Osteoblast (primary cell): ENCODE data around the gene PLA2G2E. TPM values are rescaled to one million over a fixed set of nuclear protein-coding genes. Genes with fewer than 3 reads are reported as not detected.

Experiments used
- DNase-seq: peaks from one replicate; pipeline ENCODE4 v3.0.0; 2011; ENCODE audit warnings: low spot score, mixed read lengths; ENCODE audit not compliant: insufficient read length; ENCODE audit errors: missing footprints
- H2AFZ ChIP-seq: 2 replicates; pipeline ENCODE4 v1.6.0; 2011; ENCODE audit warnings: mild to moderate bottlenecking, low read length
- H3K27ac ChIP-seq: 2 replicates; pipeline ENCODE4 v1.5.1; 2011; ENCODE audit warnings: mild to moderate bottlenecking, low read depth, low read length, moderate library complexity
- H3K27me3 ChIP-seq: 2 replicates; pipeline ENCODE4 v1.6.0; 2012; ENCODE audit warnings: mild to moderate bottlenecking, control low read depth, inconsistent platforms, low read length, moderate library complexity; ENCODE audit not compliant: insufficient read depth
- H3K36me3 ChIP-seq: 2 replicates; pipeline ENCODE4 v1.5.1; 2011; ENCODE audit warnings: mild to moderate bottlenecking, low read length, control low read depth, moderate library complexity; ENCODE audit not compliant: insufficient read depth
- H3K4me1 ChIP-seq: 2 replicates; pipeline ENCODE4 v1.5.1; 2011; ENCODE audit warnings: mild to moderate bottlenecking, low read length, control low read depth, moderate library complexity; ENCODE audit not compliant: insufficient read depth
- H3K4me2 ChIP-seq: 2 replicates; pipeline ENCODE4 v1.6.0; 2011; ENCODE audit warnings: mild to moderate bottlenecking, low read length; ENCODE audit not compliant: insufficient read depth
- H3K4me3 ChIP-seq: fragments of 200-600 bp; sonication (generic); 3 replicates; pipeline ENCODE4 v1.5.1; 2012; ENCODE audit warnings: mild to moderate bottlenecking, low read length, inconsistent platforms; ENCODE audit not compliant: insufficient read depth
- H3K79me2 ChIP-seq: 2 replicates; pipeline ENCODE4 v1.6.0; 2012; ENCODE audit warnings: mild to moderate bottlenecking, low read length, control low read depth, inconsistent platforms; ENCODE audit not compliant: insufficient read depth
- H3K9me3 ChIP-seq: 2 replicates; pipeline ENCODE4 v1.5.1; 2011; ENCODE audit warnings: low read depth, low read length, control low read depth
- H4K20me1 ChIP-seq: 2 replicates; pipeline ENCODE4 v1.6.0; 2012; ENCODE audit warnings: mild to moderate bottlenecking, low read length, control low read depth; ENCODE audit not compliant: insufficient read depth
- total RNA-seq: library from RNA; depleted of rRNA; stranded (reverse); fragments of >200 nt; gene quantifications from 2 replicates; pipeline ENCODE4 v1.2.3, GENCODE V29; 2012
- TF ChIP-seq, protein P1 (sequence below): IDR thresholded peaks from 2 replicates; pipeline ENCODE4 v1.5.1; 2011; ENCODE audit warnings: mild to moderate bottlenecking, low read depth, low read length, moderate library complexity; ENCODE audit errors: extremely low read depth

PLA2G2E gene
- total RNA-seq, 1 donor, result not detected

DNA sequence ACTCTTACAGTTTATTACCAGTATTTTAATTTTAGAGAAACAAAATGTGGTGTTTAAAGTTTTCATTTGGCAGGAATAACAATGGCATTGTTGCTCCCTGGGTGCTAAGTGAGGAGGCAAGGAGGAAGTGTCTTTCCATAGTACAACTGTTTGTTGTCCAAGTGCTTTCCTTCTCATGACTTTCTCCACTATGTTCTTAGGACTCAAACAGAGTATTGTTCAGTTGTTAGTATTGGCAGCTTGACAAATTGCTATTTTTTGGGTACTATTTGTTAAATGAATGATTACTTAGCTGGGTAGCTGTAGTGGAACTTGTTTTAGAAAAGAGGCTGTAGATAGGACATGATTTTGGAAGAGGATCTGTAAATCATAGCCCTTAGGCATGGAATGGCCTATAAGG lies 33.8 kb downstream of the PLA2G2E start:
- Histone ChIP-seq H2AFZ (no peak overlapping the region), H3K4me3 (no peak overlapping the region), H3K36me3 (peaks cover 34% of the 10 kb centered on the region), H3K27ac (no peak overlapping the region), H4K20me1 (peaks cover 46% of the 10 kb centered on the region), H3K9me3 (no peaks in the 10 kb centered on the region), H3K79me2 (peaks cover 92% of the 10 kb centered on the region), H3K4me2 (no peak overlapping the region), H3K4me1 (peaks cover 9% of the 10 kb centered on the region), H3K27me3 (no peaks in the 10 kb centered on the region)
- TF ChIP-seq, protein P1, sequence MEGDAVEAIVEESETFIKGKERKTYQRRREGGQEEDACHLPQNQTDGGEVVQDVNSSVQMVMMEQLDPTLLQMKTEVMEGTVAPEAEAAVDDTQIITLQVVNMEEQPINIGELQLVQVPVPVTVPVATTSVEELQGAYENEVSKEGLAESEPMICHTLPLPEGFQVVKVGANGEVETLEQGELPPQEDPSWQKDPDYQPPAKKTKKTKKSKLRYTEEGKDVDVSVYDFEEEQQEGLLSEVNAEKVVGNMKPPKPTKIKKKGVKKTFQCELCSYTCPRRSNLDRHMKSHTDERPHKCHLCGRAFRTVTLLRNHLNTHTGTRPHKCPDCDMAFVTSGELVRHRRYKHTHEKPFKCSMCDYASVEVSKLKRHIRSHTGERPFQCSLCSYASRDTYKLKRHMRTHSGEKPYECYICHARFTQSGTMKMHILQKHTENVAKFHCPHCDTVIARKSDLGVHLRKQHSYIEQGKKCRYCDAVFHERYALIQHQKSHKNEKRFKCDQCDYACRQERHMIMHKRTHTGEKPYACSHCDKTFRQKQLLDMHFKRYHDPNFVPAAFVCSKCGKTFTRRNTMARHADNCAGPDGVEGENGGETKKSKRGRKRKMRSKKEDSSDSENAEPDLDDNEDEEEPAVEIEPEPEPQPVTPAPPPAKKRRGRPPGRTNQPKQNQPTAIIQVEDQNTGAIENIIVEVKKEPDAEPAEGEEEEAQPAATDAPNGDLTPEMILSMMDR, result no peak
- no peak for DNase-seq

DNA sequence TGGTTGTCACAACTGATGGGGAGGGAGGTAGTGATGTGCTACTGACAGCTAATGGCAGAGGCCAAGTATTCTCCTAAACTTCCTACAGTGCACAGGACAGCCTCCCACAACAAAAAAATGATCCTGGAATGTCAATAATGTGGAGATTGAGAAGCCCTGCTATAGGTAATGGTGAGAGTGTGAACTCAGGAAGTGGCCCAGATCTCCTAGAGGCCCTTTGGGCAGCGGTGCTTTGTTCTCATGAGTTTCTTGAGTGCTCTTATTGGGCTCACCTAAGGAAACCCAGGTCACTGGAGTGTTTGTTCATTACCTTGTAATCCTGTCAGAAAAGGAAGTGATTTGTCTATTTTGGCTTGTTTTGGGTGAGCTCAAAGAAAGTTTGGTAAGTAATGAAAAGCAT lies 35.3 kb downstream of the PLA2G2E start:
- Histone ChIP-seq H4K20me1 (peaks cover 54% of the 10 kb centered on the region), H3K36me3 (peaks cover 27% of the 10 kb centered on the region)

DNA sequence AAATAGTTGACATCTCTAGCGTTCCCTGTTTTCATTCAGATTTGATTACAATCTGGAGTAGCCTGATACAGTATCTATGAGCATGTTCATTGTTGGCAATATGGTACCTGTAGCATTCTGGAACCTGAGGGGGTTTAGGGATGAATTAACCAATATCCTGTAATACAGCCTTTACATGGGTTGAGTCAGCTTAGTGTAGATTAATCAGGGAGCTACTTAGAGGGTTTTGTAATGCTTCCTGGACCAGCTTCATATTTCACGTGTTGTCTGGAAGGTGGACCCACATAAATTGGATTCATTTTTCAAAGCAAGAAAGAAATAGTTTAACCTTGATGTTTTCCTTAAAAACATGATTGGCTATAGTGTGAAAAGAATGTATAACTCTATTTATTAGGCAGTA lies 37.6 kb downstream of the PLA2G2E start:
- TF ChIP-seq, protein P1, result no peak
- H3K4me3 ChIP-seq, result no peak overlapping the region
- H3K4me1 ChIP-seq, result peaks cover 22% of the 10 kb centered on the region
- H3K9me3 ChIP-seq, result no peaks in the 10 kb centered on the region
- peaks cover 9% of the 10 kb centered on the region for H3K36me3 ChIP-seq
- no peak for DNase-seq
- H2AFZ ChIP-seq, result no peak overlapping the region
- no peaks in the 10 kb centered on the region for H3K27me3 ChIP-seq
- peaks cover 51% of the 10 kb centered on the region for H4K20me1 ChIP-seq
- H3K27ac ChIP-seq, result no peak overlapping the region
- H3K4me2 ChIP-seq, result no peak overlapping the region
- peaks cover 80% of the 10 kb centered on the region for H3K79me2 ChIP-seq

More for the DNA sequence above, 35.3 kb downstream of the PLA2G2E start:
- Histone ChIP-seq H3K79me2 (peaks cover 97% of the 10 kb centered on the region), H3K9me3 (no peaks in the 10 kb centered on the region), H3K4me2 (no peak overlapping the region), H2AFZ (no peak overlapping the region), H3K4me1 (peaks cover 20% of the 10 kb centered on the region), H3K27me3 (no peaks in the 10 kb centered on the region), H3K4me3 (no peak overlapping the region), H3K27ac (no peak overlapping the region)
- no peak for DNase-seq
- TF ChIP-seq, protein P1, result no peak

DNA sequence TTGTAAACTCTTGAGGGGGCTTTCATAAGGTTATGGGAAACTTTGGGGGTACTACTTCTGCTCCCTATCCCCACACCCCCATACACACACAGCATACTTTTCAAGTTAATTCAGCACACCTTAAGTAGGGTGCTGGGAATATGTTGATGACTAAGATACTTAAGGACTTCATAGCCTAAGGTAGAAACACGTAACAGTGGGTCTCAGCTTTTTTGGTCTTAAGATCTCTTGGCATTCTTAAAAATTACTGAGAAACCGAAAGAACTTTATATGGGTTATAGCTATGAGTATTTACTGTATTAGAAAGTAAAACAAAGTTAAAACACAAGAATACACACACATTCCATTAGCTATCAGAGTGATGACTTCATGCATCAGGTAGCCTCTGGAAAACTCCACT lies 39.1 kb downstream of the PLA2G2E start:
- TF ChIP-seq, protein P1, result no peak
- peaks cover 4% of the 10 kb centered on the region for H3K27me3 ChIP-seq
- H3K4me1 ChIP-seq, result peaks cover 22% of the 10 kb centered on the region
- H4K20me1 ChIP-seq, result peaks cover 46% of the 10 kb centered on the region
- H3K4me2 ChIP-seq, result peak overlapping the region; percentile 92
- H3K27ac ChIP-seq, result no peak overlapping the region
- H3K36me3 ChIP-seq, result peaks cover 4% of the 10 kb centered on the region
- peaks cover 66% of the 10 kb centered on the region for H3K79me2 ChIP-seq
- DNase-seq, result no peak
- H3K4me3 ChIP-seq, result no peak overlapping the region
- no peak overlapping the region for H2AFZ ChIP-seq
- no peaks in the 10 kb centered on the region for H3K9me3 ChIP-seq
